Measurements from ENCODE around the gene ACTL6A. TPM values are rescaled to one million over a fixed set of nuclear protein-coding genes. Genes with fewer than 3 reads are reported as not detected.

Gene ACTL6A
- total and polyA plus RNA-seq, 11 donors = 14.1 to 32.6 (median 19.8) TPM

GRCh38 chr3:179610066-179610465 lies 47.3 kb downstream of the ACTL6A start:
- no peak overlapping the region for H3K4me3 ChIP-seq
- 94 to 98% (median 98%) methylated on average over 4 of the region's 4 CpGs for WGBS, 4 donors
- no peak for ATAC-seq
- TF ChIP-seq, protein P1, sequence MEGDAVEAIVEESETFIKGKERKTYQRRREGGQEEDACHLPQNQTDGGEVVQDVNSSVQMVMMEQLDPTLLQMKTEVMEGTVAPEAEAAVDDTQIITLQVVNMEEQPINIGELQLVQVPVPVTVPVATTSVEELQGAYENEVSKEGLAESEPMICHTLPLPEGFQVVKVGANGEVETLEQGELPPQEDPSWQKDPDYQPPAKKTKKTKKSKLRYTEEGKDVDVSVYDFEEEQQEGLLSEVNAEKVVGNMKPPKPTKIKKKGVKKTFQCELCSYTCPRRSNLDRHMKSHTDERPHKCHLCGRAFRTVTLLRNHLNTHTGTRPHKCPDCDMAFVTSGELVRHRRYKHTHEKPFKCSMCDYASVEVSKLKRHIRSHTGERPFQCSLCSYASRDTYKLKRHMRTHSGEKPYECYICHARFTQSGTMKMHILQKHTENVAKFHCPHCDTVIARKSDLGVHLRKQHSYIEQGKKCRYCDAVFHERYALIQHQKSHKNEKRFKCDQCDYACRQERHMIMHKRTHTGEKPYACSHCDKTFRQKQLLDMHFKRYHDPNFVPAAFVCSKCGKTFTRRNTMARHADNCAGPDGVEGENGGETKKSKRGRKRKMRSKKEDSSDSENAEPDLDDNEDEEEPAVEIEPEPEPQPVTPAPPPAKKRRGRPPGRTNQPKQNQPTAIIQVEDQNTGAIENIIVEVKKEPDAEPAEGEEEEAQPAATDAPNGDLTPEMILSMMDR (IDR thresholded peaks at IDR 0.05) = no peak
- no peak for TF ChIP-seq POLR2A (IDR thresholded peaks at IDR 0.05)
- no peaks in the 10 kb centered on the region for H3K27me3 ChIP-seq
- H3K9me3 ChIP-seq = no peaks in the 10 kb centered on the region
- intact Hi-C loops (cut with DNase I) = no loop called here
- DNase-seq = no peak
- peaks cover 0 to 53% (median 16%) of the 10 kb centered on the region in 9 donors for H3K36me3 ChIP-seq
- peaks cover 0 to 60% (median 34%) of the 10 kb centered on the region in 12 donors for H3K4me1 ChIP-seq
- no peak overlapping the region for H3K27ac ChIP-seq

- intact Hi-C loops (cut with DNase I) = no loop called here
- 29 to 37% (median 35%) methylated on average over 2 of the region's 2 CpGs for WGBS, 4 donors
- Histone ChIP-seq H3K27ac (peak overlapping the region in 1 of 12 donors; percentile 5), H3K4me1 (peaks cover 0 to 28% (median 15%) of the 10 kb centered on the region in 12 donors), H3K4me3 (no peak overlapping the region), H3K27me3 (no peaks in the 10 kb centered on the region), H3K36me3 (peaks cover 0 to 70% (median 36%) of the 10 kb centered on the region in 9 donors), H3K9me3 (no peaks in the 10 kb centered on the region)
- no peak for ATAC-seq
- DNase-seq = no peak
- TF ChIP-seq, protein P1 (IDR thresholded peaks at IDR 0.05) = no peak
- TF ChIP-seq POLR2A (IDR thresholded peaks at IDR 0.05) = no peak
These were observed 51.1 kb downstream of the ACTL6A start for GRCh38 chr3:179613807-179614206.

DNA sequence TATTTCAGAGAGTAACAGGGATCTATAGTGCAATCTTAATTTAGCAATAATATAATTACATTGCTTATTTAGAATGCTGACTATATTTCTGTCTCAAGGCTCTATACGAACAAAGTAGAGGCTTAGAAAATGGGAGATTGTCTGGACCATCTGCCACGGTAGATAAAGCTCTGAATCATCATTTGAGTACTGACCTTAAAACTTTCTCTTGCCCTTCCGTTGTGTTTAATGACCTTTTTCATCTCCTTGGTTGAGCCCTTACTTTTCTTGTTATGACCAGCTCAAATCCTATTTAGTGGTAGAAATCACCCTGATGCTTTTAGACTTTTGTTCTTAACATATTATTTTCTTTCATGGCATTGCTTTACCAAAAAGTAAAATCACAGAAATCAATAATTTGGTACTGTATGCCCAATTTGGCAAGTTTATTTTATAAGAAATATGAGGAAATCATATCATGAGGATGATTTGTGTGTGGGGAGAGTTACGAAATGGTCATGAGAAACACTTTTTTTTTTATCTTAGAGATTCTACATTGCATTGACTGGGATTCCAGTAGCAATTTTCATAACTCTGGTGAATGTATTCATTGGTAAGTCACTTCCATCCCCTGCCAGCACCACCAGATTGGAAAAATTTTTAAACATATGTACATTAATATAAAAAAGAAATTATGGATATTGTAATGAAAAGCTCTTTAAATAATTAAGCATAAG lies 52.9 kb downstream of the ACTL6A start:
- 45 to 62% (median 56%) methylated on average over 4 of the region's 4 CpGs for WGBS, 4 donors
- peaks cover 0 to 20% (median 5%) of the 10 kb centered on the region in 12 donors for H3K4me1 ChIP-seq
- H3K36me3 ChIP-seq = peaks cover 0 to 70% (median 44%) of the 10 kb centered on the region in 9 donors
- DNase-seq = no peak
- peaks cover 0 to 4% (median 0%) of the 10 kb centered on the region in 12 donors for H3K9me3 ChIP-seq
- H3K4me3 ChIP-seq = no peak overlapping the region
- TF ChIP-seq, protein P1 (IDR thresholded peaks at IDR 0.05) = no peak
- TF ChIP-seq POLR2A (IDR thresholded peaks at IDR 0.05) = no peak
- ATAC-seq = no peak
- intact Hi-C loops (cut with DNase I) = no loop called here
- H3K27ac ChIP-seq = no peak overlapping the region
- H3K27me3 ChIP-seq = no peaks in the 10 kb centered on the region

- no peak overlapping the region for H3K27ac ChIP-seq
- H3K27me3 ChIP-seq = no peaks in the 10 kb centered on the region
- WGBS, 4 donors = 93 to 97% (median 96%) methylated on average over 2 of the region's 2 CpGs
- H3K4me3 ChIP-seq = no peak overlapping the region
- TF ChIP-seq, protein P1 (IDR thresholded peaks at IDR 0.05) = no peak
- no peak for TF ChIP-seq POLR2A (IDR thresholded peaks at IDR 0.05)
- H3K4me1 ChIP-seq = no peaks in the 10 kb centered on the region
- no peak for ATAC-seq
- intact Hi-C loops (cut with DNase I) = no loop called here
- peaks cover 0 to 4% (median 0%) of the 10 kb centered on the region in 12 donors for H3K9me3 ChIP-seq
- peaks cover 6 to 94% (median 79%) of the 10 kb centered on the region in 9 donors for H3K36me3 ChIP-seq
- DNase-seq = no peak
These were observed 59.3 kb downstream of the ACTL6A start for GRCh38 chr3:179622023-179622422.

Data from heart left ventricle (tissue), 16 donors.